Trophoblast cell (in vitro differentiated cells and primary cell): Measurements from ENCODE around the gene AQP1.

ENCODE experiments used
- DNase-seq, 2 donors: peaks; one replicate each; pipeline ENCODE4 v3.0.0-alpha.2; 2016
- H2AFZ ChIP-seq: 2 replicates; pipeline ENCODE4 v1.6.1; 2013; ENCODE audit warnings: low read length, moderate library complexity, mild to moderate bottlenecking; ENCODE audit not compliant: insufficient read depth, poor library complexity
- H2AK5ac ChIP-seq: 2 replicates; pipeline ENCODE4 v1.6.1; 2013; ENCODE audit warnings: mild to moderate bottlenecking, low read length
- H2BK120ac ChIP-seq: 2 replicates; pipeline ENCODE4 v1.6.1; 2013; ENCODE audit warnings: low read length, mild to moderate bottlenecking, moderate library complexity; ENCODE audit not compliant: insufficient read depth, poor library complexity
- H2BK12ac ChIP-seq: 2 replicates; pipeline ENCODE4 v1.6.1; 2013; ENCODE audit warnings: mild to moderate bottlenecking, low read length, moderate library complexity
- H2BK5ac ChIP-seq: 2 replicates; pipeline ENCODE4 v1.6.1; 2013; ENCODE audit warnings: low read length, low read depth, moderate library complexity, mild to moderate bottlenecking; ENCODE audit not compliant: poor library complexity
- H3K14ac ChIP-seq: 2 replicates; pipeline ENCODE4 v1.6.1; 2013; ENCODE audit warnings: mild to moderate bottlenecking, low read length
- H3K18ac ChIP-seq: 2 replicates; pipeline ENCODE4 v1.6.1; 2013; ENCODE audit warnings: mild to moderate bottlenecking, low read length
- H3K23ac ChIP-seq: 2 replicates; pipeline ENCODE4 v1.6.1; 2013; ENCODE audit warnings: low read length
- H3K27ac ChIP-seq: 2 replicates; pipeline ENCODE4 v1.5.1; 2013; ENCODE audit warnings: low read depth, mild to moderate bottlenecking, inconsistent platforms, low read length, moderate library complexity
- H3K27me3 ChIP-seq: 2 replicates; pipeline ENCODE4 v1.6.1; 2013; ENCODE audit warnings: inconsistent platforms, mild to moderate bottlenecking, low read length, moderate library complexity; ENCODE audit not compliant: insufficient read depth
- H3K36me3 ChIP-seq, 2 experiments: 1 replicate in 1 of 2; 2 replicates in 1 of 2; pipeline ENCODE4 v1.6.1; 2013; ENCODE audit warnings: low read length in 2 of 2, mild to moderate bottlenecking in 2 of 2, moderate library complexity in 1 of 2; ENCODE audit not compliant: insufficient read depth in 2 of 2, control insufficient read depth in 1 of 2
- H3K4ac ChIP-seq: 2 replicates; pipeline ENCODE4 v1.6.1; 2013; ENCODE audit warnings: low read depth, mild to moderate bottlenecking, low read length, moderate library complexity
- H3K4me1 ChIP-seq, 2 experiments: 1 replicate in 1 of 2; 2 replicates in 1 of 2; pipeline ENCODE4 v1.6.1; 2013; ENCODE audit warnings: low read length in 2 of 2, mild to moderate bottlenecking in 2 of 2, moderate library complexity in 1 of 2; ENCODE audit not compliant: insufficient read depth in 2 of 2, control insufficient read depth in 1 of 2
- H3K4me2 ChIP-seq: 2 replicates; pipeline ENCODE4 v1.6.1; 2013; ENCODE audit warnings: inconsistent platforms, mild to moderate bottlenecking, low read length, moderate library complexity
- H3K4me3 ChIP-seq: 2 replicates; pipeline ENCODE4 v1.5.1; 2013; ENCODE audit warnings: mild to moderate bottlenecking, low read depth, low read length, inconsistent platforms
- H3K79me1 ChIP-seq: one replicate; pipeline ENCODE4 v1.6.1; 2013; ENCODE audit warnings: low read length
- H3K79me2 ChIP-seq: 2 replicates; pipeline ENCODE4 v1.6.1; 2013; ENCODE audit warnings: low read length, mild to moderate bottlenecking; ENCODE audit not compliant: control insufficient read depth, insufficient read depth, poor library complexity
- H3K9ac ChIP-seq: 2 replicates; pipeline ENCODE4 v1.6.1; 2013; ENCODE audit warnings: mild to moderate bottlenecking, low read length
- H3K9me3 ChIP-seq: 2 replicates; pipeline ENCODE4 v1.6.1; 2013; ENCODE audit warnings: low read depth, mild to moderate bottlenecking, control low read depth, inconsistent platforms, low read length; ENCODE audit not compliant: insufficient read depth
- H4K12ac ChIP-seq: 2 replicates; pipeline ENCODE4 v1.6.1; 2013; ENCODE audit warnings: low read depth, mild to moderate bottlenecking, low read length, moderate library complexity
- H4K8ac ChIP-seq: 2 replicates; pipeline ENCODE4 v1.6.1; 2013; ENCODE audit warnings: low read depth, mild to moderate bottlenecking, low read length, moderate library complexity
- H4K91ac ChIP-seq: one replicate; pipeline ENCODE4 v1.6.1; 2013; ENCODE audit warnings: low read depth, mild to moderate bottlenecking, low read length, moderate library complexity
- WGBS: extraction: QIAGEN DNeasy Blood & Tissue Kit; methylation state at CpG from one replicate; pipeline ENCODE4 v1.1.7; 2013; ENCODE audit warnings: missing lambda C conversion rate; ENCODE audit not compliant: insufficient read length, insufficient coverage; ENCODE audit errors: extremely low coverage; 5-methylcytosine and 5-hydroxymethylcytosine counted together

Gene AQP1

GRCh38 chr7:30963842-30964241, 52.2 kb downstream of the AQP1 start, which contains the start of gene GHRHR:
Gene GHRHR, plus strand, starts transcription at chr7:30963953. Its CDS starts 116 bp downstream, at chr7:30964069.
- Histone ChIP-seq H2BK120ac (no peak within 1 kb of the TSS), H3K79me2 (no peaks in the 10 kb centered on the region), H3K9ac (no peak within 1 kb of the TSS), H3K79me1 (no peaks in the 10 kb centered on the region), H2AFZ (no peak within 1 kb of the TSS), H3K36me3 (no peaks in the 10 kb centered on the region), H4K91ac (no peak within 1 kb of the TSS), H3K4me3 (no peak within 1 kb of the TSS), H3K23ac (no peak within 1 kb of the TSS), H4K12ac (no peak within 1 kb of the TSS), H3K9me3 (no peaks in the 10 kb centered on the region), H2AK5ac (no peak within 1 kb of the TSS), H3K27me3 (no peaks in the 10 kb centered on the region), H3K4me1 (no peaks in the 10 kb centered on the region), H3K14ac (no peak within 1 kb of the TSS), H3K4me2 (no peak within 1 kb of the TSS), H4K8ac (no peak within 1 kb of the TSS), H3K18ac (no peak within 1 kb of the TSS), H3K27ac (no peak within 1 kb of the TSS), H2BK5ac (no peak within 1 kb of the TSS), H3K4ac (no peak within 1 kb of the TSS), H2BK12ac (no peak within 1 kb of the TSS)
- DNase-seq, result no peak
- WGBS, result no CpG with 5 or more reads among the region's 11 CpGs

- Histone ChIP-seq H3K27me3 (no peaks in the 10 kb centered on the region), H4K91ac (no peak overlapping the region), H3K79me1 (no peaks in the 10 kb centered on the region), H3K4me1 (no peaks in the 10 kb centered on the region), H3K79me2 (no peaks in the 10 kb centered on the region), H2BK12ac (no peak overlapping the region), H2AK5ac (no peak overlapping the region), H3K4me2 (no peak overlapping the region), H3K23ac (no peak overlapping the region), H4K8ac (no peak overlapping the region), H4K12ac (no peak overlapping the region), H2BK120ac (no peak overlapping the region), H3K4me3 (no peak overlapping the region), H3K9me3 (no peaks in the 10 kb centered on the region), H2AFZ (no peak overlapping the region), H3K36me3 (no peaks in the 10 kb centered on the region), H2BK5ac (no peak overlapping the region), H3K4ac (no peak overlapping the region), H3K9ac (no peak overlapping the region), H3K14ac (no peak overlapping the region), H3K27ac (no peak overlapping the region), H3K18ac (no peak overlapping the region)
- no CpG with 5 or more reads among the region's 4 CpGs for WGBS
- DNase-seq, result no peak
These were observed 53.7 kb downstream of the AQP1 start for GRCh38 chr7:30965372-30965771.

DNA sequence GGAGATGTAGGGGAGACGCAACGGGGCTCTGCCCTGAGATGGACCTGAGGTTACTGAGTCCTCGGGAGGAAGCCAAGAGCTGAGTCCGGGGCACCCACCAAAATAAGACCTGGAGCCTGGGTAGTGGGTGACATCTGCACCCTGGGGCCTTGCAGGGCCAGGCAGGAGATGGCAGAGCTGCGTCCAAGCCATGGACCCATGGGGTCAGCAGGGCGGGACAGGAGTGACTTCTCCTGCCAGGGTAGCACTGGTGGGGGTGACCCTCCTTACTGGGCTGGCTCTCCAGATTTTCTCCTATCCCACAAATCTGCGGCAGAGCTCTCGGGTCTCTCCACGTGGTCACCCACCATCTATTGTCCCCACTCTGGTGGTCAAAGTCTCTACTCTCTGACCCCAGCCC, 54.2 kb downstream of the AQP1 start:
- no peak overlapping the region for H2AK5ac ChIP-seq
- no peak overlapping the region for H4K8ac ChIP-seq
- H3K18ac ChIP-seq, result no peak overlapping the region
- no peak overlapping the region for H3K27ac ChIP-seq
- DNase-seq, result no peak
- no peak overlapping the region for H3K4ac ChIP-seq
- no peak overlapping the region for H2BK120ac ChIP-seq
- no peak overlapping the region for H3K14ac ChIP-seq
- H2BK5ac ChIP-seq, result no peak overlapping the region
- H4K12ac ChIP-seq, result no peak overlapping the region
- H2AFZ ChIP-seq, result no peak overlapping the region
- no peak overlapping the region for H2BK12ac ChIP-seq
- H3K23ac ChIP-seq, result no peak overlapping the region
- no peak overlapping the region for H3K4me2 ChIP-seq
- no peak overlapping the region for H3K9ac ChIP-seq
- H3K79me2 ChIP-seq, result no peaks in the 10 kb centered on the region
- no peaks in the 10 kb centered on the region for H3K4me1 ChIP-seq
- no peak overlapping the region for H4K91ac ChIP-seq
- H3K27me3 ChIP-seq, result no peaks in the 10 kb centered on the region
- H3K9me3 ChIP-seq, result no peaks in the 10 kb centered on the region
- H3K36me3 ChIP-seq, result no peaks in the 10 kb centered on the region
- no peak overlapping the region for H3K4me3 ChIP-seq
- no peaks in the 10 kb centered on the region for H3K79me1 ChIP-seq
- no CpG with 5 or more reads among the region's 9 CpGs for WGBS

DNA sequence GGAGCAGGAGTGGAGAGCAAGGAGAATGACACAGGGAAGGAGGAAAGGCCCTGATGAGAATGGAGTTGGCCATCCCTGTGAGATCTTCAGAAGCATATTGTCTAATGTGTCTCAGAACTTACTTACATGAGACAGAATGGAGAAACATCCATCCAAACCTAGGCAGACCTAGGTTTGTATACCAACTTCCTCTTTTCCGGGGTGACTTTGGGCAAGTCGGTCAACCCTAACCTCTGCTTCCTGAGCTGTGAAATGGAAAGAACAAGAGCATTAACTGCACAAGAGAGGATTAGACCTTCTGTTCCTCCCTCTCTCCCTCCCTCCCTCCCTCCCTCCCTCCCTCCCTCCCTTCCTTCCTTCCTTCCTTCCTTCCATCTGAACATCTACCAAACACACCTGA, 56.6 kb downstream of the AQP1 start:
- Histone ChIP-seq H3K23ac (no peak overlapping the region), H2AK5ac (no peak overlapping the region), H3K4me3 (no peak overlapping the region), H3K27ac (no peak overlapping the region), H2BK120ac (no peak overlapping the region), H3K4ac (no peak overlapping the region), H3K14ac (no peak overlapping the region), H4K12ac (no peak overlapping the region), H3K36me3 (no peaks in the 10 kb centered on the region), H4K8ac (no peak overlapping the region), H3K9me3 (no peaks in the 10 kb centered on the region), H3K4me2 (no peak overlapping the region), H2BK12ac (no peak overlapping the region), H3K79me1 (no peaks in the 10 kb centered on the region), H2AFZ (no peak overlapping the region), H3K9ac (no peak overlapping the region), H3K79me2 (no peaks in the 10 kb centered on the region), H2BK5ac (no peak overlapping the region), H4K91ac (no peak overlapping the region), H3K27me3 (no peaks in the 10 kb centered on the region), H3K18ac (no peak overlapping the region), H3K4me1 (no peaks in the 10 kb centered on the region)
- no CpG with 5 or more reads among the region's 2 CpGs for WGBS
- no peak for DNase-seq
